K562 (cell line): ENCODE results near the gene PLEKHA8. TPM values are rescaled to one million over a fixed set of nuclear protein-coding genes. Genes with fewer than 3 reads are reported as not detected.

Experiments
- ARHGAP35 ChIP-seq: fragments of 450-650 bp; IDR thresholded peaks from 2 replicates; pipeline ENCODE4 v1.6.1; 2018; ENCODE audit not compliant: partially characterized antibody
- BCLAF1 ChIP-seq, 2 experiments: fragments of 450-650 bp in 1 of 2; IDR thresholded peaks; 2 replicates each; pipeline ENCODE4 v1.6.1; 2011 to 2017; ENCODE audit warnings: low read depth in 2 of 2, antibody characterized with exemption in 1 of 2, borderline replicate concordance in 1 of 2, low read length in 1 of 2, mild to moderate bottlenecking in 1 of 2, mixed read lengths in 1 of 2; ENCODE audit not compliant: control insufficient read depth in 1 of 2
- CBFA2T2 ChIP-seq: fragments of 450-650 bp; conservative IDR thresholded peaks from 2 replicates; pipeline ENCODE4 v1.6.1; 2017; ENCODE audit warnings: mild to moderate bottlenecking
- DACH1 ChIP-seq: fragments of 450-650 bp; IDR thresholded peaks from 2 replicates; pipeline ENCODE4 v1.6.1; 2018; ENCODE audit not compliant: partially characterized antibody
- ETV1 ChIP-seq: fragments of 450-650 bp; conservative IDR thresholded peaks from 2 replicates; pipeline ENCODE4 v1.6.1; 2016; ENCODE audit warnings: missing genetic modification characterization, control low read depth, low read depth, missing compliant biosample characterization
- FOXP4 ChIP-seq: sonication (generic); formaldehyde crosslinking; IDR thresholded peaks from 2 replicates; pipeline ENCODE4 v1.8.0; 2022; ENCODE audit warnings: mild to moderate bottlenecking, missing genetic modification reagents, borderline replicate concordance
- HDAC1 ChIP-seq, 2 experiments: fragments of 450-650 bp; IDR thresholded peaks; 2 replicates each; pipeline ENCODE4 v1.6.1; 2016 to 2017; ENCODE audit warnings: inconsistent platforms in 1 of 2, mild to moderate bottlenecking in 1 of 2, moderate library complexity in 1 of 2
- HNRNPLL ChIP-seq: fragments of 200-400 bp; formaldehyde crosslinking; IDR thresholded peaks from 2 replicates; pipeline ENCODE4 v1.6.1; 2017; ENCODE audit warnings: low read length, low read depth, mild to moderate bottlenecking; ENCODE audit not compliant: poor library complexity, severe bottlenecking
- HOXB6 ChIP-seq: fragments of 250-450 bp; sonication (Bioruptor Pico); IDR thresholded peaks from 2 replicates; pipeline ENCODE4 v1.5.1; 2022; ENCODE audit warnings: mild to moderate bottlenecking, borderline replicate concordance
- JUN ChIP-seq, 2 experiments: sonication (generic) in 1 of 2; formaldehyde crosslinking in 1 of 2; IDR thresholded peaks; 2 replicates each; pipeline versions ENCODE4 v1.6.1 to v1.8.0; 2012 to 2022; ENCODE audit warnings: borderline replicate concordance in 2 of 2, mild to moderate bottlenecking in 2 of 2, improper control_type of control experiment in 1 of 2, low read depth in 1 of 2, low read length in 1 of 2, missing genetic modification reagents in 1 of 2
- JUNB ChIP-seq: fragments of 450-650 bp; formaldehyde crosslinking; conservative IDR thresholded peaks from 2 replicates; pipeline ENCODE4 v1.4.0; 2020; ENCODE audit warnings: mild to moderate bottlenecking
- LEF1 ChIP-seq: fragments of 450-650 bp; IDR thresholded peaks from 2 replicates; pipeline ENCODE4 v1.6.1; 2016; ENCODE audit warnings: mild to moderate bottlenecking
- MECOM ChIP-seq: fragments of 250-450 bp; sonication (Bioruptor Pico); IDR thresholded peaks from 2 replicates; pipeline ENCODE4 v1.8.0; 2022; ENCODE audit warnings: inconsistent platforms
- MEF2D ChIP-seq: conservative IDR thresholded peaks from 2 replicates; pipeline ENCODE4 v1.6.1; 2016; ENCODE audit warnings: low read depth, missing genetic modification characterization, missing compliant biosample characterization
- POLR2H ChIP-seq: IDR thresholded peaks from 2 replicates; pipeline ENCODE4 v1.6.1; 2016; ENCODE audit warnings: missing genetic modification characterization, low read depth, mild to moderate bottlenecking, control low read depth, missing compliant biosample characterization, moderate library complexity
- RAD21 ChIP-seq, 2 experiments: fragments of 250-450 bp in 1 of 2; fragments of 450-650 bp in 1 of 2; sonication (Bioruptor Pico) in 1 of 2; formaldehyde crosslinking in 1 of 2; IDR thresholded peaks in 1 of 2; conservative IDR thresholded peaks in 1 of 2; 2 replicates each; pipeline versions ENCODE4 v1.4.0 to v1.8.0; 2020 to 2022; ENCODE audit warnings: mild to moderate bottlenecking in 2 of 2, moderate library complexity in 1 of 2
- RB1 ChIP-seq: fragments of 450-650 bp; IDR thresholded peaks from 2 replicates; pipeline ENCODE4 v1.6.1; 2017; ENCODE audit warnings: low read depth, mild to moderate bottlenecking
- SAFB2 ChIP-seq: fragments of 200-400 bp; formaldehyde crosslinking; IDR thresholded peaks from 2 replicates; pipeline ENCODE4 v1.6.1; 2018; ENCODE audit warnings: borderline replicate concordance, low read length, low read depth, moderate library complexity; ENCODE audit not compliant: severe bottlenecking
- SP1 ChIP-seq: sonication (generic); formaldehyde crosslinking; IDR thresholded peaks from 2 replicates; pipeline ENCODE4 v1.8.1; 2022; ENCODE audit warnings: mild to moderate bottlenecking, missing genetic modification reagents
- STAT5B ChIP-seq: fragments of 250-450 bp; sonication (Bioruptor Pico); IDR thresholded peaks from 2 replicates; pipeline ENCODE4 v1.8.0; 2021; ENCODE audit warnings: mild to moderate bottlenecking, inconsistent platforms
- ZC3H4 ChIP-seq: sonication (generic); formaldehyde crosslinking; IDR thresholded peaks from 2 replicates; pipeline ENCODE4 v1.9.0; 2021; ENCODE audit warnings: missing genetic modification reagents, borderline replicate concordance
- ZFP36 ChIP-seq: fragments of 150-350 bp; IDR thresholded peaks from 2 replicates; pipeline ENCODE4 v1.6.1; 2018; ENCODE audit warnings: low read length, low read depth; ENCODE audit not compliant: partially characterized antibody
- ZNF146 ChIP-seq: IDR thresholded peaks from one replicate; pipeline ENCODE4 v1.6.1; 2018; ENCODE audit warnings: missing compliant biosample characterization; ENCODE audit not compliant: unreplicated experiment
- polyA plus RNA-seq, 8 experiments: library from polyadenylated mRNA; depleted of rRNA in 4 of 8; stranded (reverse) in 5 of 8; unstranded in 3 of 8; fragments of >200 nt; fragmentation: Nextera tagmentation in 2 of 8; fragmentation: Illumina TruSeq in 1 of 8; extraction: Ambion mirVana in 2 of 8; extraction: Trizol in 1 of 8; gene quantifications; 2 replicates each; pipeline versions ENCODE4 v1.2.1 to v1.2.3, GENCODE V29; 2011 to 2014; ENCODE audit warnings: inconsistent platforms in 1 of 8, missing spikeins in 1 of 8
- total RNA-seq, 7 experiments: library from RNA; depleted of rRNA in 6 of 7; stranded (reverse); fragments of >200 nt in 6 of 7; fragmentation: Illumina TruSeq in 2 of 7; extraction: Trizol in 2 of 7; gene quantifications; 2 replicates each; pipeline versions ENCODE4 v1.2.1 to v1.2.3, GENCODE V29; 2011 to 2021; ENCODE audit warnings: low replicate concordance in 1 of 7

The PLEKHA8 gene
- total and polyA plus RNA-seq, 9 of the 15 experiments (the other 6 are each of a cell fraction or from before 2014, with no cell fraction given), result 3.2 to 16.3 (median 11.8) TPM

- TF ChIP-seq FOXP4 (CRISPR knock-in tag) (no peak), DACH1 (no peak), RB1 (peak; percentile 37; the same call in 1 of the 2 replicates), ZC3H4 (CRISPR knock-in tag) (no peak), LEF1 (no peak), SAFB2 (no peak), MECOM (no peak), RAD21 (CRISPR knock-in tag; conservative IDR thresholded peaks at IDR 0.05 in 1 of 2, IDR thresholded peaks at IDR 0.05 in 1 of 2) (no peak), HOXB6 (no peak), ARHGAP35 (no peak), POLR2H (tag) (no peak), BCLAF1 (IDR thresholded peaks at IDR 0.05; ENCODE audit: borderline replicate concordance in 1 of 2, control insufficient read depth in 1 of 2, low read depth in 2 of 2, low read length in 1 of 2) (no peak), ETV1 (tag) (no peak), MEF2D (tag) (no peak), JUNB (CRISPR knock-in tag) (peak; percentile 82), ZNF146 (CRISPR knock-in tag) (no peak), CBFA2T2 (no peak), HNRNPLL (no peak), HDAC1 (IDR thresholded peaks at IDR 0.05) (no peak), ZFP36 (no peak), SP1 (CRISPR knock-in tag) (peak; percentile 35; the same call in 1 of the 2 replicates), JUN (IDR thresholded peaks at IDR 0.05; ENCODE audit: borderline replicate concordance, low read depth, low read length) (peak; percentile 60), JUN (CRISPR knock-in tag; IDR thresholded peaks at IDR 0.05; ENCODE audit: borderline replicate concordance) (no peak), STAT5B (CRISPR knock-in tag) (no peak)
Measured at GRCh38 chr7:30134611-30135300, 106.5 kb downstream of the PLEKHA8 start, which contains the start of gene MTURN (continued).
